Upper lobe of right lung (tissue), 1 donor: Measurements from ENCODE around the gene PLAU. TPM values are rescaled to one million over a fixed set of nuclear protein-coding genes. Genes with fewer than 3 reads are reported as not detected.
"Not testable (repeated sequence)": the region's sequence is repeated elsewhere in the genome, so short reads cannot be mapped to it uniquely, and the experiment has no call there.

Experiments used
- ATAC-seq: fragments of 200-7000 bp; cut with Tn5 transposase; one replicate; pipeline ENCODE4 v1.9.1; 2020; ENCODE audit warnings: mild to moderate bottlenecking, moderate library complexity
- DNase-seq: peaks from one replicate; pipeline ENCODE4 v3.0.0-alpha.2; 2020
- H3K27ac ChIP-seq: fragments of 200-600 bp; one replicate; pipeline ENCODE4 v1.8.0; 2022
- H3K27me3 ChIP-seq: fragments of 200-600 bp; one replicate; pipeline ENCODE4 v1.8.0; 2022; ENCODE audit warnings: mild to moderate bottlenecking
- H3K36me3 ChIP-seq: fragments of 200-600 bp; one replicate; pipeline ENCODE4 v1.8.0; 2022
- H3K4me1 ChIP-seq: fragments of 200-600 bp; one replicate; pipeline ENCODE4 v1.8.0; 2022
- H3K4me3 ChIP-seq: fragments of 200-600 bp; one replicate; pipeline ENCODE4 v1.8.0; 2022; ENCODE audit warnings: mild to moderate bottlenecking
- H3K9me3 ChIP-seq: fragments of 200-600 bp; one replicate; pipeline ENCODE4 v1.8.0; 2022
- intact Hi-C: fragments of 100-400 bp; cut with DNase I; formaldehyde crosslinking; loops from one replicate; pipeline ENCODE4 v1.11.0; 2022
- total RNA-seq: library from RNA; stranded (reverse); fragmentation: NEBNext Ultra II Directional; extraction: Animal tissue kit (Norgen Biotek cat#: 25700); gene quantifications from one replicate; pipeline ENCODE4 v1.2.1, GENCODE V29; 2021
- TF ChIP-seq, protein P1 (sequence below): fragments of 200-600 bp; IDR thresholded peaks from one replicate; pipeline ENCODE4 v1.8.0; 2022; ENCODE audit warnings: antibody characterized with exemption
- donor health status: DM: no; HTN: yes; CAD: no; lungs with severe emphysema.

The PLAU gene
- total RNA-seq, 1 donor from 2014 or later: 16.8 TPM

DNA sequence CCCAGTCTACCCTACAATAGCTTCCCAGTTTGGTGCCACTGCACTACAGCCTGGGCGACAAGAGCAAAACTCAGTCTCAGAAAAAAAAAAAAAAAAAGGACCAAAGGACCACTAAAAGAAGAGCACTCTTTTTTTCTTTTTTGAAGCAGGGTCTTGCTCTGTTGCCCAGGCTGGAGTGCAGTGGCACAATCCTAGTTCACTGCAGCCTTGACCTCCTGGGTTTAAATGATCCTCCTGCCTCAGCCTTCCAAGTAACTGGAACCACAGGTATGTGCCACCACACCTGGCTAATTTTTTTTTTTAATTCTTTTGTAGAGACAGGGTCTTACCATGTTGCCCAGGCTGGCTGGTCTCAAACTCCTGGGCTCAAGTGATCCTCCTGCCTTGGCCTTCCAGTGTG lies 14.0 kb downstream of the PLAU start:
- no peaks in the 10 kb centered on the region for H3K36me3 ChIP-seq
- DNase-seq (no peak), ATAC-seq (no peak)
- TF ChIP-seq, protein P1, sequence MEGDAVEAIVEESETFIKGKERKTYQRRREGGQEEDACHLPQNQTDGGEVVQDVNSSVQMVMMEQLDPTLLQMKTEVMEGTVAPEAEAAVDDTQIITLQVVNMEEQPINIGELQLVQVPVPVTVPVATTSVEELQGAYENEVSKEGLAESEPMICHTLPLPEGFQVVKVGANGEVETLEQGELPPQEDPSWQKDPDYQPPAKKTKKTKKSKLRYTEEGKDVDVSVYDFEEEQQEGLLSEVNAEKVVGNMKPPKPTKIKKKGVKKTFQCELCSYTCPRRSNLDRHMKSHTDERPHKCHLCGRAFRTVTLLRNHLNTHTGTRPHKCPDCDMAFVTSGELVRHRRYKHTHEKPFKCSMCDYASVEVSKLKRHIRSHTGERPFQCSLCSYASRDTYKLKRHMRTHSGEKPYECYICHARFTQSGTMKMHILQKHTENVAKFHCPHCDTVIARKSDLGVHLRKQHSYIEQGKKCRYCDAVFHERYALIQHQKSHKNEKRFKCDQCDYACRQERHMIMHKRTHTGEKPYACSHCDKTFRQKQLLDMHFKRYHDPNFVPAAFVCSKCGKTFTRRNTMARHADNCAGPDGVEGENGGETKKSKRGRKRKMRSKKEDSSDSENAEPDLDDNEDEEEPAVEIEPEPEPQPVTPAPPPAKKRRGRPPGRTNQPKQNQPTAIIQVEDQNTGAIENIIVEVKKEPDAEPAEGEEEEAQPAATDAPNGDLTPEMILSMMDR: no peak
- H3K27me3 ChIP-seq: no peaks in the 10 kb centered on the region
- no peak overlapping the region for H3K4me3 ChIP-seq
- no peaks in the 10 kb centered on the region for H3K9me3 ChIP-seq
- intact Hi-C loops: no loop called here
- no peak overlapping the region for H3K27ac ChIP-seq
- H3K4me1 ChIP-seq: no peaks in the 10 kb centered on the region

DNA sequence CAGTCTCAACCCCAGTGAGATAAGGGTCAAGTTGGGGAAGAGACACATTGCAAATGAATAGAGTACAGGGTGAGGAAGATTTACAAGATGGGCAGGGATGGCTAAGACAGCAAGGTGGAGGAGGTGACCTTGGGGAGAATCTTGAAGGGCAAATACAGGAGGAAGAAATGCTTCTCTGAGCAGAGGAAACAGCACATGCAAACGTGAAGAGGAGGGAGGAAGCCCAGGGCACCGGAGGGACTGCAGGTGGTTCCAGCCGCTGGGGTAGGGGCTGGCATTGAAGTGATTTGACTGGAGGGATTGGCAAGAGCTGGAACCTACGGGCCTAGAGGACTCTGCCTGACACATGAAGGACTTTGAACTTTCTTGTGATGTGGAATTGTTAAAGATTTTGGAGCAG lies 14.6 kb downstream of the PLAU start:
- Histone ChIP-seq H3K27me3 (no peaks in the 10 kb centered on the region), H3K4me3 (no peak overlapping the region), H3K36me3 (no peaks in the 10 kb centered on the region), H3K4me1 (no peaks in the 10 kb centered on the region), H3K27ac (no peak overlapping the region), H3K9me3 (no peaks in the 10 kb centered on the region)
- DNase-seq (no peak), ATAC-seq (no peak)
- TF ChIP-seq, protein P1: no peak
- intact Hi-C loops: no loop called here

DNA sequence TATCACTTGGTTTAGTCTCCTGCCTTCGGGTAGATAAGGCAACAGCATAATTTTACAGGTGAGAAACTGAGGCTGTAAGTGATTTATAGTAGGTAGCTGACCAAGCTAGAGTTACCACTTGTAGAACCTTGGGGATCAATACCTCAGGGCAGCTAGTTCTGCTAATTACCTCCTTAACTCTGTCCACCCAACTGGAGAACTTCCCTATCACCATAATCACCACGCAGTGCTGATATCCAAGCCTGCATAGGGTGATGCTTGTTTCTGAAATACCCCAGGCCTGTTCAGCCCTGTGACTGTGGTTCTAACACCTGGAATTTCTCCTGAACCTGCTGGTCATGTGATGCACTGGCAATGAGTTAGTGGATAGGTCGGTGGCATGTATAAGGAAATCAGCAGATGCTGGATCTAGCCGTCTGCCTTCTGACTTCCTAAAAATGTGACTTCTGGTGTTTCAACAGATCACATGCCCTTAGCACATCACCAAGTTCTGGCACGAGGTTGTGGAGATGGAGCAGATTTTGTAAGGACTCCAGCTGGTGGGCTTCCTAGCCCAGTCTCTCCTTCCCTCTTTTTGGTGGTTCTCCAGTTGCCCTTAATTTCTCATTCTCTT lies 15.3 kb downstream of the PLAU start:
- TF ChIP-seq, protein P1: no peak
- DNase-seq (no peak), ATAC-seq (peak; percentile 89)
- Histone ChIP-seq H3K9me3 (no peaks in the 10 kb centered on the region), H3K36me3 (no peaks in the 10 kb centered on the region), H3K4me1 (no peaks in the 10 kb centered on the region), H3K4me3 (no peak overlapping the region), H3K27ac (no peak overlapping the region), H3K27me3 (no peaks in the 10 kb centered on the region)
- intact Hi-C loops: no loop called here

DNA sequence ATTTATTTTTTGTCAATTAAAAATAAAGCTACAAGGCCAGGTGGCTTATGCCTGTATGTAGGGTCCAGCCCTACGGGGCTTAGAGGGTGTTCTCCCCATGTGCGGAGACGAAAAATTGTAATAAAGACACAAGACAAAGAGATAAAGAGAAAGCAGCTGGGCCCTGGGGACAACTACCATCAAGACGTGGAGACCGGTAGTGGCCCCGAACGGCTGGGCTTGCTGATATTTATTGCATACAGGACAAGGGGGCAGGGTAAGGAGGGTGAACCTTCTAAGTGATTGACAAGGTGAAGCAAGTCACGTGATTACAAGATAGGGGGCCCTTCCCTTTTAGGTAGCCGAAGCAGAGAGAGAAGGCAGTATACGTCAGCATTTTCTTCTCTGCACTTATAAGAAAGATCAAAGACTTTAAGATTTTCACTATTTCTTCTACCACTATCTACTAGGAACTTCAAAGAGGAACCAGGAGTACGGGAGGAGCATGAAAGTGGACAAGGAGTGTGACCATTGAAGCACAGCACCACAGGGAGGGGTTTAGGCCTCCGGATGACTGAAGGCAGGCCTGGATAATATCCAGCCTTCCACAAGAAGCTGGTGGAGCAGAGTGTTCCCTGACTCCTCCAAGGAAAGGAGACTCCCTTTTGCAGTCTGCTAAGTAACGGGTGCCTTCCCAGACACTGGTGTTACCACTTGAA lies 19.8 kb downstream of the PLAU start:
- intact Hi-C loops, H3K27me3 ChIP-seq, H3K4me1 ChIP-seq, DNase-seq, H3K9me3 ChIP-seq, H3K4me3 ChIP-seq, H3K36me3 ChIP-seq, H3K27ac ChIP-seq, ATAC-seq: not testable (repeated sequence)

DNA sequence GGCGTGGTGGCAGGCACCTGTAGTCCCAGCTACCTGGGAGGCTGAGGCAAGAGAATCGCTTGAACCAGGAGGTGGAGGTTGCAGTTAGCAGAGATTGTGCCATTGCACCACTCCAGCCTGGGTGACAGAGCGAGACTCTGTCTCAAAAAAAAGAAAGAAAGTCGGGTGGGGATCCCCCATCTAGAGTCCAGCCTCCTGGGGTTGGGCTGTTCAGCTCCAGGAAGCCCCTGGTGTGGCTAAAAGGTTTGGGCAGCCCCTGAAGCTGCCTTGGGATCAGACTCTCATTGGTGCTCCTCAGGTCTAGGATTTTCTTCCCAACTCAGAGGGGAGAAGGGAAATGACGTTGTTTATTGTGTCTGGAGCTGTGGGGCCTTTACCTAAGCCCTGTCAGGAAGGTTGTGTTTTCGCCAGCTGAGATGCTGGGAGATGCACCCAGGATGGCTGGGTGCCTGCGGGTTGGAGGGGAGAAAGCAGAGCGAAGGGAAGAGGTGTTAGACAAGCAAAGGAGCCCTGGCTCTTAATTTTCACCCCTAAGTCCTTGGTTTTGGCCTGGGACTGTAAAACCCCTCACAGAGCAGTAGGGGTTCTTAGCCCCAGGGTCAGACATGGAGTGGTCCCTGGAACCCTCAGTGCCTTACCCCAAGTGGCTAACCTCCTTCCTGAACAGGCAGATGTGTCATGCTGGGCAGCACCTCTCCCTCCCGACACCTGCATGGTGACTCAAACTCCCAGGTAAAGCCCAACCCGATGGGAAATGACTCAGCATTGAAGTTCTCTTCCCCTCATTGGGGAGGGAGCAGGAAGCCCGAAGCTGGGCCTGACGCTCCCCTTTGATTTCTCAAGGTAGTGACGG lies 21.1 kb downstream of the PLAU start:
- Histone ChIP-seq H3K36me3 (no peaks in the 10 kb centered on the region), H3K4me1 (no peaks in the 10 kb centered on the region), H3K27ac (no peak overlapping the region), H3K27me3 (no peaks in the 10 kb centered on the region), H3K4me3 (no peak overlapping the region), H3K9me3 (no peaks in the 10 kb centered on the region)
- intact Hi-C loops: no loop called here
- ATAC-seq: peak; percentile 90
- TF ChIP-seq, protein P1: no peak
- DNase-seq: peak; percentile 70

- Histone ChIP-seq H3K36me3 (no peaks in the 10 kb centered on the region), H3K9me3 (no peaks in the 10 kb centered on the region), H3K4me1 (no peaks in the 10 kb centered on the region), H3K4me3 (no peak overlapping the region), H3K27me3 (no peaks in the 10 kb centered on the region), H3K27ac (no peak overlapping the region)
- intact Hi-C loops: no loop called here
- ATAC-seq (peak; percentile 74), DNase-seq (no peak)
- TF ChIP-seq, protein P1: no peak
Observed at GRCh38 chr10:73932620-73933112, 21.7 kb downstream of the PLAU start.
